HepG2 (cell line): ENCODE data around the gene RASA3. TPM values are rescaled to one million over a fixed set of nuclear protein-coding genes. Genes with fewer than 3 reads are reported as not detected.

ENCODE experiments used
- ATAC-seq: fragments of 200-7000 bp; cut with Tn5 transposase; 3 replicates; pipeline ENCODE4 v1.9.1; 2020; ENCODE audit warnings: mild to moderate bottlenecking, moderate library complexity
- BruUV-seq: library from RNA; stranded (reverse); fragments of 400-500 nt; replicated peaks from 2 replicates; lab custom pipeline; 2021; lab: Mats Ljungman, UMichigan
- CTCF ChIA-PET: fragments of 300-600 bp; formaldehyde crosslinking; extraction: SDS; loops from one replicate; lab custom pipeline; 2021; ENCODE audit warnings: low total read pairs, inconsistent platforms, low intra/inter-chr PET ratio; lab: Yijun Ruan, JAX
- POLR2A ChIA-PET: fragments of 350-600 bp; sonication (Branson Sonifier 250); formaldehyde crosslinking; loops from one replicate; lab custom pipeline; 2020; ENCODE audit warnings: antibody characterized with exemption, inconsistent platforms; lab: Yijun Ruan, JAX
- DNase-seq: peaks from one replicate; pipeline ENCODE4 v3.0.0-alpha.2; 2015; ENCODE audit warnings: low spot score
- FAIRE-seq: peaks from 3 replicates; lab custom pipeline; 2011; peaks lifted over from hg19 to GRCh38; lab: Jason Lieb, UNC
- H2AFZ ChIP-seq: one replicate; pipeline ENCODE4 v1.6.1; 2011; ENCODE audit warnings: low read length, inconsistent platforms
- H3K27ac ChIP-seq: fragments of 300-600 bp; 3 replicates; pipeline ENCODE4 v1.8.0; 2011; ENCODE audit warnings: mixed run types, mild to moderate bottlenecking, mixed read lengths, low read length, inconsistent platforms; ENCODE audit not compliant: insufficient read depth; ENCODE audit errors: extremely low read length
- H3K27me3 ChIP-seq, 2 experiments: fragments of 200-600 bp in 1 of 2; 2 replicates in 1 of 2; 3 replicates in 1 of 2; pipeline versions ENCODE4 v1.6.0 to v1.8.0; 2011; ENCODE audit warnings: low read length in 2 of 2, mild to moderate bottlenecking in 2 of 2, moderate library complexity in 2 of 2, inconsistent platforms in 1 of 2; ENCODE audit not compliant: insufficient read depth in 2 of 2, control insufficient read depth in 1 of 2
- H3K36me3 ChIP-seq, 2 experiments: fragments of 200-600 bp in 1 of 2; replicated peaks in 1 of 2; 2 replicates in 1 of 2; 3 replicates in 1 of 2; pipeline versions ENCODE4 v1.5.1 to v1.8.0; 2011; ENCODE audit warnings: low read length in 2 of 2, inconsistent platforms in 1 of 2; ENCODE audit not compliant: insufficient read depth in 2 of 2, control insufficient read depth in 1 of 2
- H3K4me1 ChIP-seq: 2 replicates; pipeline ENCODE4 v1.5.1; 2012; ENCODE audit warnings: low read length, inconsistent platforms; ENCODE audit not compliant: insufficient read depth
- H3K4me2 ChIP-seq: 2 replicates; pipeline ENCODE4 v1.6.0; 2011; ENCODE audit warnings: low read depth, low read length, inconsistent platforms
- H3K4me3 ChIP-seq, 3 experiments: fragments of 200-600 bp in 1 of 3; sonication (generic), shearing (Covaris generic) in 1 of 3; replicated peaks in 1 of 3; 2 replicates each; pipeline ENCODE4 v1.5.1; 2011 to 2016; ENCODE audit warnings: low read length in 3 of 3, inconsistent platforms in 2 of 3, low read depth in 2 of 3, mild to moderate bottlenecking in 2 of 3, control low read depth in 1 of 3, mixed read lengths in 1 of 3; ENCODE audit not compliant: insufficient read depth in 1 of 3
- H3K79me2 ChIP-seq: one replicate; pipeline ENCODE4 v1.6.1; 2011; ENCODE audit warnings: low read length, inconsistent platforms; ENCODE audit not compliant: insufficient read depth
- H3K9ac ChIP-seq: 2 replicates; pipeline ENCODE4 v1.6.0; 2011; ENCODE audit warnings: mild to moderate bottlenecking, low read depth, low read length, inconsistent platforms; ENCODE audit not compliant: insufficient read depth
- H3K9me3 ChIP-seq: 2 replicates; pipeline ENCODE4 v1.5.1; 2012; ENCODE audit warnings: mild to moderate bottlenecking, low read length
- H4K20me1 ChIP-seq: 2 replicates; pipeline ENCODE4 v1.6.0; 2011; ENCODE audit warnings: inconsistent platforms, mild to moderate bottlenecking, low read length, moderate library complexity; ENCODE audit not compliant: insufficient read depth
- GATAD2A ChIP-seq: IDR thresholded peaks from 2 replicates; pipeline ENCODE4 v1.6.1; 2016
- MTF1 ChIP-seq: sonication (generic); formaldehyde crosslinking; IDR thresholded peaks from 2 replicates; pipeline ENCODE4 v1.5.0; 2020; ENCODE audit warnings: missing genetic modification reagents
- SATB2 ChIP-seq: sonication (generic); formaldehyde crosslinking; IDR thresholded peaks from 2 replicates; pipeline ENCODE4 v1.5.0; 2020; ENCODE audit warnings: missing genetic modification reagents
- ZFAT ChIP-seq: sonication (generic); formaldehyde crosslinking; conservative IDR thresholded peaks from 2 replicates; pipeline ENCODE4 v1.8.1; 2023; ENCODE audit warnings: missing genetic modification reagents, inconsistent platforms
- ZNF138 ChIP-seq: sonication (generic); formaldehyde crosslinking; IDR thresholded peaks from 2 replicates; pipeline ENCODE4 v1.5.0; 2020; ENCODE audit warnings: mild to moderate bottlenecking, low read depth, missing genetic modification reagents
- ZNF33A ChIP-seq: sonication (generic); formaldehyde crosslinking; IDR thresholded peaks from 2 replicates; pipeline ENCODE4 v1.5.1; 2020; ENCODE audit warnings: missing genetic modification reagents, mild to moderate bottlenecking, moderate library complexity, borderline replicate concordance
- ZNF550 ChIP-seq: sonication (generic); formaldehyde crosslinking; IDR thresholded peaks from 2 replicates; pipeline ENCODE4 v1.4.0; 2020; ENCODE audit warnings: mild to moderate bottlenecking, missing genetic modification reagents, borderline replicate concordance
- WGBS: methylation state at CpG from one replicate; pipeline ENCODE4 v1.1.6; 2017; ENCODE audit warnings: low lambda C conversion rate; 5-methylcytosine and 5-hydroxymethylcytosine counted together
- in situ Hi-C: cut with HindIII; loops from 2 replicates; pipeline ENCODE4 v1.10.0; 2017; ENCODE audit warnings: low pct_unique_long_range_greater_than_20kb; ENCODE audit not compliant: extremely low pct_ligation_motif_present
- intact Hi-C: fragments of 100-400 bp; cut with micrococcal nuclease; formaldehyde crosslinking; loops from one replicate; pipeline ENCODE4 v1.10.0; 2022; ENCODE audit not compliant: unreplicated experiment
- polyA plus RNA-seq, 8 experiments: library from polyadenylated mRNA; depleted of rRNA in 3 of 8; stranded (reverse) in 7 of 8; unstranded in 1 of 8; fragments of >200 nt; fragmentation: Illumina TruSeq in 4 of 8; extraction: Trizol in 4 of 8; gene quantifications; 2 replicates each; pipeline versions ENCODE4 v1.2.1 to v1.2.3, GENCODE V29; 2011 to 2016; ENCODE audit warnings: low read depth in 4 of 8, missing spikeins in 1 of 8, mixed read lengths in 1 of 8; ENCODE audit not compliant: insufficient read depth in 1 of 8
- total RNA-seq, 5 experiments: library from RNA; depleted of rRNA; stranded (reverse); fragments of >200 nt; fragmentation: Illumina TruSeq; extraction: Trizol; gene quantifications; 2 replicates each; pipeline ENCODE4 v1.2.3, GENCODE V29; 2016; ENCODE audit warnings: low read depth in 1 of 5
- TF ChIP-seq, protein P1 (sequence below): sonication (generic); formaldehyde crosslinking; conservative IDR thresholded peaks from 2 replicates; pipeline ENCODE4 v1.4.0; 2020; ENCODE audit warnings: missing genetic modification reagents
- TF ChIP-seq, protein P2 (sequence below): sonication (generic); formaldehyde crosslinking; IDR thresholded peaks from 2 replicates; pipeline ENCODE4 v1.8.1; 2023; ENCODE audit warnings: missing genetic modification reagents, mild to moderate bottlenecking, borderline replicate concordance

RASA3 gene
- total and polyA plus RNA-seq, 2 of the 13 experiments (the other 11 are each of a cell fraction or from before 2014, with no cell fraction given), result 0.05 TPM; not detected in 1

DNA sequence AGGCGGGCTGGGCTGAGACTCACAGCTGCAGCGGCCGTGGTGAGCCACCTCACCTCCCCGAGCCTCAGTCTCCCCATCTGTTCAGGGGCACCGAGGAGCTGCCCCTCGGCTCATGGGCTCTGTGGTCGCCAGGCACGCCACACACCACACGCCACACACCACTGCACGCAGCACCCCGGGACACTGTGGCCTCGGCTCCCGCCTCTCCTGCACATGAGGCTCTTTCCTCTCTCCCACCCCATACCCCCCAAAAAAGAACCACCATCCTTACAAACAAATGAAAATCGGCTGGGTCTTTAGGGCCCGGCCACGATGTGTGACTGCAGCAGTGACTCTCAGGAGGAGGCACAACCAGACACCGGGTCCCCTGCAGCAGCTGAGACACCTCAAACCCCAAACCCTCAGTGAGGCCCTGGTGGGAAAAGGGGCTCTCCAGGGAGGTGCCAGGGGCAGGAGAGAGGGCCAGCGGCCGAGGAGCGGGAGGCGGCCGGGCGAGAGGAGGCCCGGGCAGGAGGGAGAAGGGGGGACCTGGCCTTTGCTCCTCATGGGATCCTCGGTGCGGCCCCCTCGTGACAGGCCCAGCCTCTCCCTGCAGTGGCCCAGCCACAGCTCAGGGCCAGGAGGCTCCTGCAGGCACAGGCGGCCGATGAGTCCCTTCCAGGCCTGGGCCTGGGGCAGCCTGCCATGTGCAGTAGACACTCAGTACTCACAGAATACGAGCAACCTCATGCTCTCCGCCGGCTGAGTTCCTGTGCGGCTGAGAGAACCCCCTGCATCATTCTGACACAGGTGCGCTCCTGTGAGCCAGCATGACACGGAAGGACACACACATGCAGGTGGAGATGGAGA, 66.3 kb downstream of the RASA3 start:
- intact Hi-C loops (no loop called here), in situ Hi-C loops (no loop called here)
- 70% methylated on average over 9 of the region's 35 CpGs for WGBS
- ATAC-seq, result peak; percentile 36
- no peak overlapping the region for H3K4me2 ChIP-seq
- no peaks in the 10 kb centered on the region for H4K20me1 ChIP-seq
- BruUV-seq, result no TSS peak
- TF ChIP-seq ZFAT, result no peak
- TF ChIP-seq, protein P1, sequence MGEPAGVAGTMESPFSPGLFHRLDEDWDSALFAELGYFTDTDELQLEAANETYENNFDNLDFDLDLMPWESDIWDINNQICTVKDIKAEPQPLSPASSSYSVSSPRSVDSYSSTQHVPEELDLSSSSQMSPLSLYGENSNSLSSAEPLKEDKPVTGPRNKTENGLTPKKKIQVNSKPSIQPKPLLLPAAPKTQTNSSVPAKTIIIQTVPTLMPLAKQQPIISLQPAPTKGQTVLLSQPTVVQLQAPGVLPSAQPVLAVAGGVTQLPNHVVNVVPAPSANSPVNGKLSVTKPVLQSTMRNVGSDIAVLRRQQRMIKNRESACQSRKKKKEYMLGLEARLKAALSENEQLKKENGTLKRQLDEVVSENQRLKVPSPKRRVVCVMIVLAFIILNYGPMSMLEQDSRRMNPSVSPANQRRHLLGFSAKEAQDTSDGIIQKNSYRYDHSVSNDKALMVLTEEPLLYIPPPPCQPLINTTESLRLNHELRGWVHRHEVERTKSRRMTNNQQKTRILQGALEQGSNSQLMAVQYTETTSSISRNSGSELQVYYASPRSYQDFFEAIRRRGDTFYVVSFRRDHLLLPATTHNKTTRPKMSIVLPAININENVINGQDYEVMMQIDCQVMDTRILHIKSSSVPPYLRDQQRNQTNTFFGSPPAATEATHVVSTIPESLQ (CRISPR knock-in tag), result no peak
- no peak for TF ChIP-seq SATB2 (CRISPR knock-in tag)
- no peak for TF ChIP-seq GATAD2A
- TF ChIP-seq MTF1 (CRISPR knock-in tag), result no peak
- no peak for TF ChIP-seq ZNF33A (CRISPR knock-in tag)
- no peak for TF ChIP-seq ZNF550 (CRISPR knock-in tag)
- TF ChIP-seq, protein P2, sequence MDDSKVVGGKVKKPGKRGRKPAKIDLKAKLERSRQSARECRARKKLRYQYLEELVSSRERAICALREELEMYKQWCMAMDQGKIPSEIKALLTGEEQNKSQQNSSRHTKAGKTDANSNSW (CRISPR knock-in tag), result no peak
- no peak for TF ChIP-seq ZNF138 (CRISPR knock-in tag)
- H3K9me3 ChIP-seq, result no peaks in the 10 kb centered on the region
- no peak overlapping the region for H3K27ac ChIP-seq
- FAIRE-seq, result no peak
- H2AFZ ChIP-seq, result no peak overlapping the region
- H3K9ac ChIP-seq, result no peak overlapping the region
- H3K27me3 ChIP-seq, result peaks cover 9 to 50% of the 10 kb centered on the region in 2 experiments
- H3K36me3 ChIP-seq, result no peaks in the 10 kb centered on the region
- H3K4me1 ChIP-seq, result peaks cover 18% of the 10 kb centered on the region
- CTCF ChIA-PET, result no interaction called here
- H3K79me2 ChIP-seq, result no peaks in the 10 kb centered on the region
- H3K4me3 ChIP-seq, result no peak overlapping the region
- POLR2A ChIA-PET, result no interaction called here
- DNase-seq, result no peak
